CD4-positive, alpha-beta T cell (primary cell): ENCODE measurements around the gene ERC2. TPM values are rescaled to one million over a fixed set of nuclear protein-coding genes. Genes with fewer than 3 reads are reported as not detected.

ENCODE experiments used
- ATAC-seq: fragments of 200-7000 bp; cut with Tn5 transposase; one replicate; pipeline ENCODE4 v1.10.0; 2022; ENCODE audit warnings: mild to moderate bottlenecking; ENCODE audit not compliant: poor library complexity
- CTCF ChIA-PET: fragments of 350-600 bp; sonication (Branson Sonifier 250); formaldehyde crosslinking; loops from one replicate; lab custom pipeline; 2021; ENCODE audit warnings: antibody characterized with exemption, inconsistent platforms; lab: Charles Lee
- POLR2A ChIA-PET: fragments of 350-600 bp; sonication (Branson Sonifier 250); formaldehyde crosslinking; loops from one replicate; lab custom pipeline; 2021; ENCODE audit warnings: antibody characterized with exemption, inconsistent platforms; lab: Charles Lee
- DNase-seq, 14 experiments: peaks; one replicate each; pipeline ENCODE4 v3.0.0-alpha.2; 2013 to 2020; ENCODE audit warnings: mixed read lengths in 2 of 14
- H3K27ac ChIP-seq, 2 donors: one replicate each; pipeline versions ENCODE4 v1.5.1 to v1.7.0; 2013; ENCODE audit warnings: low read length in 2 of 2, low read depth in 1 of 2, mild to moderate bottlenecking in 1 of 2
- H3K27me3 ChIP-seq, 2 experiments: 1 replicate in 1 of 2; 2 replicates in 1 of 2; pipeline versions ENCODE4 v1.6.1 to v1.7.0; 2013; ENCODE audit warnings: low read length in 2 of 2, control low read depth in 1 of 2, mild to moderate bottlenecking in 1 of 2, moderate library complexity in 1 of 2; ENCODE audit not compliant: insufficient read depth in 2 of 2, control insufficient read depth in 1 of 2
- H3K36me3 ChIP-seq: one replicate; pipeline ENCODE4 v1.6.1; 2013; ENCODE audit warnings: low read length, control low read depth; ENCODE audit not compliant: insufficient read depth
- H3K4me1 ChIP-seq: one replicate; pipeline ENCODE4 v1.6.1; 2013; ENCODE audit warnings: low read length, control low read depth; ENCODE audit not compliant: insufficient read depth
- H3K4me3 ChIP-seq: one replicate; pipeline ENCODE4 v1.5.1; 2013; ENCODE audit warnings: mild to moderate bottlenecking, low read length, moderate library complexity
- H3K9me3 ChIP-seq, 2 experiments: 1 replicate in 1 of 2; 2 replicates in 1 of 2; pipeline versions ENCODE4 v1.6.1 to v1.7.0; 2013; ENCODE audit warnings: low read length in 2 of 2, mild to moderate bottlenecking in 2 of 2, control low read depth in 1 of 2, moderate library complexity in 1 of 2; ENCODE audit not compliant: control insufficient read depth in 1 of 2, insufficient read depth in 1 of 2
- H3K27ac Mint-ChIP-seq: one replicate; pipeline ENCODE4 v1.8.0; 2020; ENCODE audit warnings: mixed read lengths
- H3K27me3 Mint-ChIP-seq: one replicate; pipeline ENCODE4 v1.8.0; 2021; ENCODE audit warnings: mixed read lengths
- H3K36me3 Mint-ChIP-seq: one replicate; pipeline ENCODE4 v1.8.0; 2021; ENCODE audit warnings: low read depth, mixed read lengths
- H3K4me1 Mint-ChIP-seq: one replicate; pipeline ENCODE4 v1.8.0; 2021; ENCODE audit warnings: low read depth, mixed read lengths
- H3K4me3 Mint-ChIP-seq: one replicate; pipeline ENCODE4 v1.8.0; 2020; ENCODE audit warnings: mild to moderate bottlenecking, mixed read lengths
- H3K9me3 Mint-ChIP-seq: one replicate; pipeline ENCODE4 v1.8.0; 2020; ENCODE audit warnings: mixed read lengths
- intact Hi-C, 2 experiments: fragments of 100-400 bp; cut with DNase I in 1 of 2; cut with micrococcal nuclease in 1 of 2; formaldehyde crosslinking; loops; one replicate each; pipeline versions ENCODE4 v1.15.1 to v1.9.0; 2023 to 2025; cut with DNase I, micrococcal nuclease
- total RNA-seq, 174 experiments: library from RNA in 2 of 174; stranded (reverse) in 2 of 174; gene quantifications; one replicate each; pipeline ENCODE4 v1.2.3 and lab custom pipeline; 2021 to 2026
- TF ChIP-seq, protein P1 (sequence below): fragments of 200-600 bp; IDR thresholded peaks from one replicate; pipeline ENCODE4 v1.8.0; 2022; ENCODE audit warnings: antibody characterized with exemption, mild to moderate bottlenecking

ERC2 gene
- total RNA-seq, 2 experiments from 2014 or later: not detected

DNA sequence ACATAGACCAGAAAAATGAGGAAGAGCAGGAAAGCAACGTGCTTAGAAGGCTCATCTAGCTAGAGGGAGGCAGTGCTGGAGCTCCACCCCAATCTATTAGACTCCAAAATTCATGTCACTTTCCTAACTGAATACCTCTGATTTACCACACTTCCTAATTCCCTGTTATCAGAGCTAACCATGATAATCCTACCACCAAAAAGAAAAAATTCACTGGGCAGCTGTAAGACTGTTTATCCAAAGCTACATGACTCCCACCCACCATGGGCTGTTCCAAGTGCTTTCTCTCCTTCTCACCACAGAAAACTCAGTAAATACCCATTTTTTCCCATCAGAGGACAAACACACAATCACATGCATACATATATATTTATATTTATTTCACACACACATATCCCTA lies 501.7 kb downstream of the ERC2 start:
- no peaks in the 10 kb centered on the region for H3K27me3 ChIP-seq
- H3K27ac Mint-ChIP-seq: no peak overlapping the region
- ATAC-seq (no peak), DNase-seq (no peak)
- H3K27ac ChIP-seq: no peak overlapping the region
- no peaks in the 10 kb centered on the region for H3K36me3 ChIP-seq
- no peaks in the 10 kb centered on the region for H3K4me1 Mint-ChIP-seq
- no peaks in the 10 kb centered on the region for H3K27me3 Mint-ChIP-seq
- TF ChIP-seq, protein P1, sequence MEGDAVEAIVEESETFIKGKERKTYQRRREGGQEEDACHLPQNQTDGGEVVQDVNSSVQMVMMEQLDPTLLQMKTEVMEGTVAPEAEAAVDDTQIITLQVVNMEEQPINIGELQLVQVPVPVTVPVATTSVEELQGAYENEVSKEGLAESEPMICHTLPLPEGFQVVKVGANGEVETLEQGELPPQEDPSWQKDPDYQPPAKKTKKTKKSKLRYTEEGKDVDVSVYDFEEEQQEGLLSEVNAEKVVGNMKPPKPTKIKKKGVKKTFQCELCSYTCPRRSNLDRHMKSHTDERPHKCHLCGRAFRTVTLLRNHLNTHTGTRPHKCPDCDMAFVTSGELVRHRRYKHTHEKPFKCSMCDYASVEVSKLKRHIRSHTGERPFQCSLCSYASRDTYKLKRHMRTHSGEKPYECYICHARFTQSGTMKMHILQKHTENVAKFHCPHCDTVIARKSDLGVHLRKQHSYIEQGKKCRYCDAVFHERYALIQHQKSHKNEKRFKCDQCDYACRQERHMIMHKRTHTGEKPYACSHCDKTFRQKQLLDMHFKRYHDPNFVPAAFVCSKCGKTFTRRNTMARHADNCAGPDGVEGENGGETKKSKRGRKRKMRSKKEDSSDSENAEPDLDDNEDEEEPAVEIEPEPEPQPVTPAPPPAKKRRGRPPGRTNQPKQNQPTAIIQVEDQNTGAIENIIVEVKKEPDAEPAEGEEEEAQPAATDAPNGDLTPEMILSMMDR: no peak
- intact Hi-C loops: no loop called here
- POLR2A ChIA-PET: interaction anchor here (0.6 kb wide), 1 partner anchor 171 kb away, joined by 3 read pairs; no protein-coding TSS in a partner anchor
- CTCF ChIA-PET: no interaction called here
- no peaks in the 10 kb centered on the region for H3K4me1 ChIP-seq
- H3K4me3 ChIP-seq: no peak overlapping the region
- no peak overlapping the region for H3K4me3 Mint-ChIP-seq
- no peaks in the 10 kb centered on the region for H3K9me3 Mint-ChIP-seq
- H3K9me3 ChIP-seq: no peaks in the 10 kb centered on the region
- no peaks in the 10 kb centered on the region for H3K36me3 Mint-ChIP-seq

DNA sequence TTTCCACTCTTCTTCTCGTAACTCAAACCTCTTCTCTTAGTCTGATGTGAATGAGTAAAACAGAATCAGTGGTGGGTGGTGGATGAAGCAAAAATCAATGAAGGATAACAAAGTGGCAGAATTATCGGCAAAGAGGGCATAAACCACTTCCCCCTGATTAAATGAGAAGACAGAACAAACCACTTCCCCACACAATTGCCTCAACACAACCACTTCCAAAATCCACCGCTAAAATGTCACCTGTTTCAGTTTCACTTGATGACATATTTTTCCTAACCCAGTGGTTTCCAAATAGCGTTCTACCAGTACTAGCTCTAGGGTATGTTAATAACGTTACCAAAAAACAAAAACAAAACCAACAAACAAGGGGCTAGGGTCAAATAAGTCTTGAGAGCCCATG lies 502.5 kb downstream of the ERC2 start:
- H3K4me3 ChIP-seq: no peak overlapping the region
- no peaks in the 10 kb centered on the region for H3K4me1 Mint-ChIP-seq
- H3K27me3 ChIP-seq: no peaks in the 10 kb centered on the region
- ChIA-PET POLR2A (interaction anchor here (0.6 kb wide), 1 partner anchor 171 kb away, joined by 3 read pairs; no protein-coding TSS in a partner anchor), CTCF (interaction anchor here (1.8 kb wide), 1 partner anchor 10 kb away, joined by 3 read pairs; no protein-coding TSS in a partner anchor)
- H3K27ac Mint-ChIP-seq: no peak overlapping the region
- H3K4me1 ChIP-seq: no peaks in the 10 kb centered on the region
- H3K36me3 ChIP-seq: no peaks in the 10 kb centered on the region
- H3K27ac ChIP-seq: no peak overlapping the region
- intact Hi-C loops: no loop called here
- DNase-seq (no peak), ATAC-seq (no peak)
- no peaks in the 10 kb centered on the region for H3K36me3 Mint-ChIP-seq
- H3K4me3 Mint-ChIP-seq: no peak overlapping the region
- no peaks in the 10 kb centered on the region for H3K9me3 ChIP-seq
- TF ChIP-seq, protein P1: no peak
- H3K9me3 Mint-ChIP-seq: no peaks in the 10 kb centered on the region
- no peaks in the 10 kb centered on the region for H3K27me3 Mint-ChIP-seq

DNA sequence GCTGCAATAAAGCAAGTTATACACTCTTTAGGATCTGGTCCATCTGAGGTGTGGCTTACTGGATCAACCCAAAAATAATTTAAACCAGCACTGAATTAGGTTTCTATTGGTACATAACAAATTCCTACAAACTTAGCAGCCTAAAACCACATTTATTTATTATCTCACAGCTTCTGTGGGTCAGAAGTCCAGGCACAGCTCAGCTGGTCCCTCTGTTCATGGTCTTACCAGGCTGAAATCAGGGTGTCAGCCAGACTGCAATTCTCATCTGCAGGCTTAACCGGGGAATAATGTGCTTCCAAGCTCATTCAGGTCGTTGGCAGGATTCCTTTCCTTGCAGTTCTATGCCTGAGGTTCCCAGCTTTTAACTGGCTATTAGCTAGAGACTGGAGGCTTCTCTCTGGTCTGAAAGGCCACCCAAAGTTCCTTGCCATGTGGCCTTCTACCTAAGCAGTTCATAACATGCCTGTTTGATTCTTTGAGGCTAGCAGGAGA lies 503.7 kb downstream of the ERC2 start:
- Mint-ChIP-seq H3K9me3 (no peaks in the 10 kb centered on the region), H3K36me3 (no peaks in the 10 kb centered on the region), H3K4me1 (no peaks in the 10 kb centered on the region), H3K4me3 (no peak overlapping the region), H3K27me3 (no peaks in the 10 kb centered on the region), H3K27ac (no peak overlapping the region)
- no peak for ATAC-seq
- ChIA-PET POLR2A (no interaction called here), CTCF (interaction anchor here (1.8 kb wide), 1 partner anchor 8 kb away, joined by 3 read pairs; no protein-coding TSS in a partner anchor)
- H3K9me3 ChIP-seq: no peaks in the 10 kb centered on the region
- intact Hi-C loops: no loop called here
- no peaks in the 10 kb centered on the region for H3K36me3 ChIP-seq
- H3K4me1 ChIP-seq: no peaks in the 10 kb centered on the region
- H3K4me3 ChIP-seq: no peak overlapping the region
- TF ChIP-seq, protein P1: no peak
- no peak for DNase-seq
- no peak overlapping the region for H3K27ac ChIP-seq
- H3K27me3 ChIP-seq: no peaks in the 10 kb centered on the region
